GM19468 (cell line): ENCODE measurements around the gene CCER1.

Experiments used
- ATAC-seq: cut with Tn5 transposase; IDR thresholded peaks from one replicate; pipeline ENCODE4 v1.9.1; 2021; ENCODE audit warnings: mild to moderate bottlenecking, moderate library complexity, moderate number of reproducible peaks; ENCODE audit not compliant: unreplicated experiment; ENCODE audit errors: extremely low read depth

The CCER1 gene

GRCh38 chr12:90969851-90970250 is 14.9 kb upstream of the CCER1 start:
- ATAC-seq = no peak

- no peak for ATAC-seq
These were observed 14.4 kb upstream of the CCER1 start for GRCh38 chr12:90969346-90969745.

- ATAC-seq = no peak
These were observed 10.2 kb upstream of the CCER1 start for GRCh38 chr12:90965204-90965603.

DNA sequence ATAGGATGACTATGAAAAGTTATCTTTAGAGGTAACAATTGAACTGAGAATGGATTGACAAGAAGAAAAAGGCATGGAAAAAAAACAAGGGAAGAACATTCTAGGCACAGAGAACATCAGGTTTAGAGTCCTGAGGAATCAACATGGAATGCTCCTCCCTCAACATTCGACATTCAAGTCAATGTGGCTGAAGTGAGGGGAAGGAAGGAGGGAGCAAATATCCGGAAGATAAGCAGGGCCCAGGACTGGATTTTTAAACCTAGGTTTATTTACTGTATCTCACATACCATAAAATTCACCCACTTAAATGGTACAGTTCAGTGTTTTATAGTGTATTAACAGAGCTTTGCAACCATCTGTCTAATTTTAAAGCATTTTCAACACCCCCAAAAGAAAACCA is 9.6 kb upstream of the CCER1 start:
- ATAC-seq = no peak

- no peak for ATAC-seq
These were observed 9.0 kb upstream of the CCER1 start for GRCh38 chr12:90963946-90964345.

DNA sequence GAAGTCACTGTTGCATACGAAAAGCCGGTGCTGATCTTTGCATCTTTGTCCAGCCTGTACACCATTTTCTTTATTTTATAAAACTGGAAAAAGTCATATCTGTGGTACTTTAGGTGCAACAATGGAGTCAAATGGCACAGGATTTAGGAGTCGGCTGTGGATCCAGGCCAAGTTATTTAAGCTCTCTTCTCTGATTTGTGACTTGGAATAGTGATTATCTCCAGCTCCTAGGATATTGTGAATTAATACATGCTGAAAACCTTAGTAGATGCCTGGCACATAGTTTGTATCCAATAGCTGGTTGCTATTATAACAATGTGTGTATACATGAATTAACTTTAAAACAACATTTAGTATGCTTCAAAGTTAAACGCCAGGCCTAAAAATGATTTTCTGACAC is 6.2 kb upstream of the CCER1 start:
- no peak for ATAC-seq

GRCh38 chr12:90959538-90960139 is 4.7 kb upstream of the CCER1 start:
- peak; percentile 78 for ATAC-seq

- no peak for ATAC-seq
These were observed 4.1 kb upstream of the CCER1 start for GRCh38 chr12:90959032-90959431.

- no peak for ATAC-seq
These were observed 3.4 kb upstream of the CCER1 start for GRCh38 chr12:90958347-90958746.

DNA sequence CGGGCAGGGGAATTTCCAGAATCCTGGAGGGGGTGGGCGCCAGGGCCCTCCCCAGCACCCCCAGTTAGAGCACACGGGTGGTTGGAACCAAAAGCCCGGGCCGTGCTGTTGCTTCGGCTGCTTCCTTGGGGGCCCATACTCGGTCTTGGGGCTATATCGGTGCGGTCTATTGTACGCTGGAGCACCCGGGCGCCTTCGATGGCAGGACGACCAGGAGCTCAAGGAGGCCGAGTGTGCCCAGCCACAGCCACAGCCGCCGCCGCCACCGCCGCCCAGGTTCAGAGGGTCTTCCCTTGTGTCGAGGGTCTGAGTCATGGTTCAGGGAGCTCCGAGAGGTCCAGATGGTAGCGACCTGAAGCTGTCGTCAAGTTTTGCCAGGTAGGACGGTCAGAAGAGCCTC is 548 bp downstream of the CCER1 start:
- no peak for ATAC-seq

GRCh38 chr12:90953956-90954421 is 987 bp downstream of the CCER1 start:
- ATAC-seq = no peak

DNA sequence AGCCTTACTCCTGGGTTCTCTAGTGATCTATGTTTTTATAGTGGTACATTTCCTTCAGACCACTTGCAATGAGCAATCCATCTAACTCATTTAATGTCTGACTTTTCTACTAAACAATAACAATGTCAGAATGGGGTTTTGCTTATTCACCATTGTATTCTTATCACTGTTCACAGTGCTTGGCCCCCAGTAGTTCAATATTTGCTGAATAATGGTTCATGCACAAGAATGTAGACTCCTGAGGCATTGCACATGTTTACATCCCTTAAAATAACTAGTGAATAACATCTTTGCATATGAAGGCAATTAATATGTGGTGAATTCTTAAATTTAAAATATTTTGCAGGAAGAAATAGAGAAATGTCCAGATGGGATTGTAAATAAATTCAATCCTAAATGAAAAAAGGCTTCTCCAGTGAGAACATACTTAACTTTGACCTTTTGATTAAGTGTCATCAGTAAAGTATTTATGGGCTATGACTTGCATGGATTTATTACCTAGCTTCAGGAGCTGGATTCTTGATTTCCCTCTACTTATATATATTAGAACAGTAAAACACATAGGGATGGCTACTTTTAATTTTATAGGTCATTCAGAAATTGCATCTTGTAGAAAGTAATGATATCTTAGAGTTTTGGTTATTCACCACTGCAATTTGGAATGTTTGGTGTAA is 3.4 kb downstream of the CCER1 start:
- no peak for ATAC-seq

DNA sequence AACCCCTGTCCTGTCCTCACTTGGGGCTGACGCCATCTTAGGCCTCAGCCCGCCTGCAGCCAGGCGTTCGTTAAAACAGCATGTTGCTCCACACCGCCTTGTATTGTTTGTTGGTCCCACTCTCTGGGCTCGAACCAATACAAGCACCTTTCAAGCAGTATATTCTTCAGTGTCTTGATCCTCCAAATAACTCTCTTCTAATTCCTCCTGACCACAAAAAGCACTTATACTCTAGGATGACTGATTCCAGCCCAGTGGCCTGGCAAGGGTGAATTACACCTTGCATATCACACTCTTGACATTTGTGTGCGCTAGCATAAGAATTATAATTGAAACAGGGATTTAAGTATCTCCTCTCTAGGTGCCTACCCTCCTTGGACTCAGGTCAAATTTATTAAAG is 7.1 kb downstream of the CCER1 start:
- no peak for ATAC-seq

GRCh38 chr12:90945070-90945649 is 9.8 kb downstream of the CCER1 start:
- peak; percentile 50 for ATAC-seq

DNA sequence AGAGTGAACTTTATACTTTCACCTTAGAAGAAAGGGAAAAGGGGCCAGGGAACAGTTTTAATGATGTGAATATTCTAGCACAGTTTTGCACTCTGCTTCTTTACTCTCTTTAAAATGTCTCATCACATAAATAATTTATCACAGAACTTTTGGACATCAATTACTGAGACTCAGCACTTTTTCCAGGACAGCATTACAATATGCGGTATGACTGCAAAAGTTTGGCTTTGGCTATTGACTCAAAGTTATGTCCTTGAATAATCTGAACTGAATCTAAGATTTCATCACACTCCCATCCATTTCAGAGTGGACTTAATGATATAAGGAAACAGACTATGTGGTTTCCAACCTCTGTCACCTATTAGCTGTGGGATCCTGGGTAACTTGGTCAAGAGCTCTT is 11.7 kb downstream of the CCER1 start:
- no peak for ATAC-seq

GRCh38 chr12:90940872-90941499 is 14.0 kb downstream of the CCER1 start:
- ATAC-seq = peak; percentile 43

DNA sequence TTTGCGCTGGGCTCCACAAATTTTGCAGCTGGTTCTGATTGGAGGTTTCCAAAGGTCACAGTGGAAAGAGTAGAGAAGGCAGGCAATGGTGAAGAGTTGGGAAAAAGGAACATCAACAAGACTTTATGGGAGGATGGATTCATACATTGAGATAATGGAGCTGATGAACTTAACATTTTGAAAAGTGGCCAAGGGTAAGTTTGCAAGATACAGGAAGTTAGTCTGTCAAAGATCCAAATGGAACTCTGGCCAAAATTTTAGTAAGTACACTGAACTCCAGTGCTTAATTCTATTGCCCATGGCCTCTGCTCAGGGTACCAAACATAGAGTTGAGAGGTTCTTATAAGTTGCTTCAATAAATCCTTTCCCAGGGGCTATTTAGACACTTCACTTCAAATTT is 15.6 kb downstream of the CCER1 start:
- ATAC-seq = no peak

GRCh38 chr12:90938451-90938850 is 16.5 kb downstream of the CCER1 start:
- no peak for ATAC-seq

DNA sequence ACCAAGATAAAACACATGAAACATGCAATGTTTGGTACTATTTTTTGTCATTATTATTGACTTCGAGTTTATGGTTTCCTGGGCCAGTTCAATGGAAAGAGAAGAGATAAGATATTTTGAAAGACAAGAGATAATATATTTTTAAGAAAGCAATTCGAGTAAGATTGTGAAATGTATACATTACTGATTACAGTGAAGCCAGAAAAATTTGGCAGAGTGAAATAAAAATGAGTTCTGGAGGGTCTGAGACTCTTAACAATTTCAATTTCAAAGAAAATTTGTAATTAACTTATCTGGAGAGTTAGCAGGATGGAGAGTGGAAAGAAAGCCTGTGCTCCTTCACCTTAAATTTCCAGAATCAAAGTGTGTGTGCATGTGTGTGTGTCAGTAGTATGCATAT is 17.3 kb downstream of the CCER1 start:
- no peak for ATAC-seq

GRCh38 chr12:90936230-90937005 is 18.6 kb downstream of the CCER1 start:
- no peak for ATAC-seq

DNA sequence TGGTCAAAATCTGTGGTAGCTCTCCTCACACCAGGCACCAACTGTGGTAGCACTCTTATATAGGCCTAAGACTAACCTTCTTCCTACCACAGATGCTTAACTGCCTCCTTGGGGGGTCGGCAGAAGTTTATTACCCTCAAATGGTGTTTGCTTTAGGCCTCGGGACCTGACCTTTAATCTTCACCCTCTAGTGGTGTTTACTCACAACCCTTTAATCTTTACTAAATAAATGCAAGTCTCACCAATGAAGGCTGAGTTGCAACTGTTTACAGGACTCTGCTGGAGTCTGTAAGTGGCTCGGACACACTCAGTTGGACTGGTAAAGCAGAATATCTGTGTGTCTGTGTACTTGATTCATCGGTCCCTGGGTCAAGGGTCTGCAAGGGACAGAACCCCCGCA is 29.4 kb downstream of the CCER1 start:
- no peak for ATAC-seq
